PC-3 (cell line): ENCODE measurements around the gene METTL16.

ENCODE experiments used
- CTCF ChIP-seq: fragments of 300-600 bp; sonication (generic); conservative IDR thresholded peaks from 2 replicates; pipeline ENCODE4 v1.5.1; 2017; ENCODE audit warnings: antibody characterized with exemption, low read depth, mild to moderate bottlenecking, low read length
- EZH2 ChIP-seq: fragments of 300-600 bp; sonication (generic); IDR thresholded peaks from one replicate; pipeline ENCODE4 v1.6.1; 2017; ENCODE audit warnings: antibody characterized with exemption, mild to moderate bottlenecking, low read length; ENCODE audit not compliant: unreplicated experiment

GRCh38 chr17:2508035-2508434, 3.7 kb downstream of the METTL16 start:
- TF ChIP-seq CTCF (no peak), EZH2 (no peak)
